ENCODE data around the gene OR6Q1.
"Not testable (repeated sequence)": the region's sequence is repeated elsewhere in the genome, so short reads cannot be mapped to it uniquely, and the experiment has no call there.

The OR6Q1 gene

GRCh38 chr11:58030653-58031052 lies at the start of gene OR6Q1:
Gene OR6Q1, plus strand, starts transcription at chr11:58030953. Its CDS starts 0 bp downstream, at chr11:58030953.
- no peak for DNase-seq

- DNase-seq = no peak
Measured at GRCh38 chr11:57981536-57981935, 49.2 kb upstream of the OR6Q1 start.

- DNase-seq = no peak
Measured at GRCh38 chr11:57982776-57983175, 48.0 kb upstream of the OR6Q1 start.

GRCh38 chr11:57983191-57983590 lies 47.6 kb upstream of the OR6Q1 start:
- no peak for DNase-seq

- not testable (repeated sequence) for DNase-seq
Measured at GRCh38 chr11:57999523-57999922, 31.2 kb upstream of the OR6Q1 start.

GRCh38 chr11:58000021-58000420 lies 30.7 kb upstream of the OR6Q1 start:
- DNase-seq = not testable (repeated sequence)

- no peak for DNase-seq
Measured at GRCh38 chr11:58000699-58001098, 30.1 kb upstream of the OR6Q1 start.

- no peak for DNase-seq
Measured at GRCh38 chr11:58003036-58003435, 27.7 kb upstream of the OR6Q1 start.

- no peak for DNase-seq
Measured at GRCh38 chr11:58003591-58003990, 27.2 kb upstream of the OR6Q1 start.

- no peak for DNase-seq
Measured at GRCh38 chr11:58004664-58005063, 26.1 kb upstream of the OR6Q1 start.

GRCh38 chr11:58006940-58007339 lies 23.8 kb upstream of the OR6Q1 start:
- no peak for DNase-seq

GRCh38 chr11:58011771-58012170 lies 19.0 kb upstream of the OR6Q1 start:
- no peak for DNase-seq

GRCh38 chr11:58023435-58023931 lies 7.3 kb upstream of the OR6Q1 start, which contains the start of gene OR9Q1:
Gene OR9Q1, plus strand, starts transcription at chr11:58023881. Its CDS starts 155,564 bp downstream, at chr11:58179445.
- no peak for DNase-seq

- DNase-seq = no peak
Measured at GRCh38 chr11:58024601-58025091, 6.1 kb upstream of the OR6Q1 start.

- DNase-seq = no peak
Measured at GRCh38 chr11:58027341-58027740, 3.4 kb upstream of the OR6Q1 start.

GRCh38 chr11:58028687-58029411 lies 1.9 kb upstream of the OR6Q1 start:
- DNase-seq = peak; percentile 34 to 53

- no peak for DNase-seq
Measured at GRCh38 chr11:58034471-58034870, 3.7 kb downstream of the OR6Q1 start.

GRCh38 chr11:58039589-58039988 lies 8.8 kb downstream of the OR6Q1 start:
- DNase-seq = no peak

GRCh38 chr11:58043379-58043778 lies 12.6 kb downstream of the OR6Q1 start:
- DNase-seq = no peak

- no peak for DNase-seq
Measured at GRCh38 chr11:58046231-58046630, 15.5 kb downstream of the OR6Q1 start.

GRCh38 chr11:58047818-58048217 lies 17.1 kb downstream of the OR6Q1 start:
- no peak for DNase-seq

GRCh38 chr11:58055806-58056401 lies 25.2 kb downstream of the OR6Q1 start:
- no peak for DNase-seq

GRCh38 chr11:58057481-58057880 lies 26.7 kb downstream of the OR6Q1 start:
- no peak for DNase-seq
